Ecto neural progenitor cell (in vitro differentiated cells): Measurements from ENCODE around the gene ADAM22.
A peak's percentile ranks its signal among the peaks of the same experiment; 100 is the strongest.
"Not testable (repeated sequence)": the region's sequence is repeated elsewhere in the genome, so short reads cannot be mapped to it uniquely, and the experiment has no call there.

Experiments used
- DNase-seq: peaks from one replicate; pipeline ENCODE4 v3.0.0-alpha.2; 2018; ENCODE audit warnings: low spot score

Gene ADAM22, protein sequence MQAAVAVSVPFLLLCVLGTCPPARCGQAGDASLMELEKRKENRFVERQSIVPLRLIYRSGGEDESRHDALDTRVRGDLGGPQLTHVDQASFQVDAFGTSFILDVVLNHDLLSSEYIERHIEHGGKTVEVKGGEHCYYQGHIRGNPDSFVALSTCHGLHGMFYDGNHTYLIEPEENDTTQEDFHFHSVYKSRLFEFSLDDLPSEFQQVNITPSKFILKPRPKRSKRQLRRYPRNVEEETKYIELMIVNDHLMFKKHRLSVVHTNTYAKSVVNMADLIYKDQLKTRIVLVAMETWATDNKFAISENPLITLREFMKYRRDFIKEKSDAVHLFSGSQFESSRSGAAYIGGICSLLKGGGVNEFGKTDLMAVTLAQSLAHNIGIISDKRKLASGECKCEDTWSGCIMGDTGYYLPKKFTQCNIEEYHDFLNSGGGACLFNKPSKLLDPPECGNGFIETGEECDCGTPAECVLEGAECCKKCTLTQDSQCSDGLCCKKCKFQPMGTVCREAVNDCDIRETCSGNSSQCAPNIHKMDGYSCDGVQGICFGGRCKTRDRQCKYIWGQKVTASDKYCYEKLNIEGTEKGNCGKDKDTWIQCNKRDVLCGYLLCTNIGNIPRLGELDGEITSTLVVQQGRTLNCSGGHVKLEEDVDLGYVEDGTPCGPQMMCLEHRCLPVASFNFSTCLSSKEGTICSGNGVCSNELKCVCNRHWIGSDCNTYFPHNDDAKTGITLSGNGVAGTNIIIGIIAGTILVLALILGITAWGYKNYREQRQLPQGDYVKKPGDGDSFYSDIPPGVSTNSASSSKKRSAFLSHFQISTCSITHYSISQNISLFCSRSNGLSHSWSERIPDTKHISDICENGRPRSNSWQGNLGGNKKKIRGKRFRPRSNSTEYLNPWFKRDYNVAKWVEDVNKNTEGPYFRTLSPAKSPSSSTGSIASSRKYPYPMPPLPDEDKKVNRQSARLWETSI

DNA sequence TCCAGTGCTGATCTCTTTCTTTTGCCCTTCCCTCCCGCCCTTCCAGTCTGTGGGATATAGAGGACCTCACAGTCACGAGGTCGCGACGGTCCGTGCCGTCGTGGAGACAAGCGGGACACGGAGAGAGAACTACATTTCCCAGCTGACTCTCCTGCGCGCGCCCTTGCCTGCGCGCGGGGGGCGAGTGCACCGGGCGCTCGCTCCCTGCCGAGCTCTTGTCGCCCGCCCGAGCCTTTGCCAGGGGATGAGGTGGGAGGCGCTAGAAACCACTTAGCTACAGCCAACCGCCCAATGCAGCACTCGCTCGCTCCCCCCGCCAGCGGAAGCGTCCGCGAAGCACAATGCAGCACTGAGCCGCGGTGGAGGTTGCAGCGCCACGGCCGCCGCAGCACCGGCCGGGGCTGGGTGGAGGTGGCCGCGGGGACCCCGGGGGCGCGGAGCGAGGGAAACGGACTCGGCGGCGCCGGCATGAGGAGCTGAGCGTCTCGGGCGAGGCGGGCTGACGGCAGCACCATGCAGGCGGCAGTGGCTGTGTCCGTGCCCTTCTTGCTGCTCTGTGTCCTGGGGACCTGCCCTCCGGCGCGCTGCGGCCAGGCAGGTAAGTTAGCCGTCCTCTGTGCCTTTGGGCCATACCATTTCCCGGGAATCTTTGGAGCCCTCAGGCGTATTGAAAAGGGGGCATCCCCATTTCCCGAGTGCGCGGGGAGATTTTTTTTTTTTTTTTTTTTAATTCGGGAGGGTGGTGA, at the start of gene ADAM22:
Gene ADAM22, plus strand, starts transcription at position 299 of the 746 bp plus-strand sequence. Its CDS starts 215 bp downstream, at position 514.
- DNase-seq: peak; percentile 91

DNA sequence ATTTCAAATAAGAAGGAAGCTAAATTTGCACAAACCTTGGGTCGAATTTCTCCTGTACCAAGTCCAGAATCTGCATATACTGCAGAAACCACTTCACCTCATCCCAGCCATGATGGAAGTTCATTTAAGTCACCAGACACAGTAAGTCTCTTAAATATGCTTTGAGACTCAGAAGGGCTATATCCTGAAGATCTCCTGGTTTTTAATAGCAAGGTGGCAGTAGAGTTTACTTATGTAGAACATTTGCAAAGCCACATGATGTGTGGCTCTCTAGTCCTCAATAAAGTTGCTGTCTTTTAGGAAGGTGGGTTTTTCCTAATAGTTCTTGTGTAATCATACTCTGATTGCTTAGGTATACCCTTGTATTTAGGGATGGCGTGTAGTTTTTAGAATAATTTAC, 49.0 kb upstream of the ADAM22 start:
- DNase-seq: no peak

- no peak for DNase-seq
These were observed 47.2 kb upstream of the ADAM22 start for GRCh38 chr7:87886875-87887274.

GRCh38 chr7:87895363-87895762, 38.7 kb upstream of the ADAM22 start:
- DNase-seq: no peak

- DNase-seq: no peak
These were observed 34.8 kb upstream of the ADAM22 start for GRCh38 chr7:87899255-87899654.

DNA sequence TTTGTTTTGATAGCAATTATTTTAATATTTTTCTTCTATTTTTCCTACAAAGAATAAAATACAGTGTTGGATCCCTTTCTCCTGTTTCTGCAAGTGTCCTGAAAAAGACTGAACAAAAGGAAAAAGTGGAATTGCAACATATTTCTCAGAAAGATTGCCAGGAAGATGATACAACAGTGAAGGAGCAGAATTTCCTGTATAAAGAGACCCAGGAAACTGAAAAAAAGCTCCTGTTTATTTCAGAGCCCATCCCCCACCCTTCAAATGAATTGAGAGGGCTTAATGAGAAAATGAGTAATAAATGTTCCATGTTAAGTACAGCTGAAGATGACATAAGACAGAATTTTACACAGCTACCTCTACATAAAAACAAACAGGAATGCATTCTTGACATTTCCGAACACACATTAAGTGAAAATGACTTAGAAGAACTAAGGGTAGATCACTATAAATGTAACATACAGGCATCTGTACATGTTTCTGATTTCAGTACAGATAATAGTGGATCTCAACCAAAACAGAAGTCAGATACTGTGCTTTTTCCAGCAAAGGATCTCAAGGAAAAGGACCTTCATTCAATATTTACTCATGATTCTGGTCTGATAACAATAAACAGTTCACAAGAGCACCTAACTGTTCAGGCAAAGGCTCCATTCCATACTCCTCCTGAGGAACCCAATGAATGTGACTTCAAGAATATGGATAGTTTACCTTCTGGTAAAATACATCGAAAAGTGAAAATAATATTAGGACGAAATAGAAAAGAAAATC, 26.7 kb upstream of the ADAM22 start:
- not testable (repeated sequence) for DNase-seq

DNA sequence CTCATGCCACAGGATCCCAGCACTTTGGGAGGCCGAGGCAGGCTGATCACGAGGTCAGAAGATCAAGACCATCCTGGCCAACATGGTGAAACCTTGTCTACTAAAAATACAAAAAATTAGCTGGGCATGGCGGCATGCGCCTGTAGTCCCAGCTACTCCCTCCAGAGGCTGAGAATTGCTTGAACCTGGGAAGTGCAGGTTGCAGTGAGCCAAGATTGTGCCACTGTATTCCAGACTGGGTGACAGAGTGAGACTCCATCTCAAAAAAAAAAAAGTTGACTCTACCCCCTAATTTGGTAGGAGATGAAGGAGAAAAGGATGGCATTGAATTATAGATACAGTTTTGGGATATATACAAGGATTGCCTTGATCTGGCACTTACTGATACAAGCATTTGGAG, 25.2 kb upstream of the ADAM22 start:
- DNase-seq: not testable (repeated sequence)

GRCh38 chr7:87912121-87912520, 21.9 kb upstream of the ADAM22 start:
- no peak for DNase-seq

GRCh38 chr7:87918740-87919139, 15.3 kb upstream of the ADAM22 start:
- DNase-seq: no peak

DNA sequence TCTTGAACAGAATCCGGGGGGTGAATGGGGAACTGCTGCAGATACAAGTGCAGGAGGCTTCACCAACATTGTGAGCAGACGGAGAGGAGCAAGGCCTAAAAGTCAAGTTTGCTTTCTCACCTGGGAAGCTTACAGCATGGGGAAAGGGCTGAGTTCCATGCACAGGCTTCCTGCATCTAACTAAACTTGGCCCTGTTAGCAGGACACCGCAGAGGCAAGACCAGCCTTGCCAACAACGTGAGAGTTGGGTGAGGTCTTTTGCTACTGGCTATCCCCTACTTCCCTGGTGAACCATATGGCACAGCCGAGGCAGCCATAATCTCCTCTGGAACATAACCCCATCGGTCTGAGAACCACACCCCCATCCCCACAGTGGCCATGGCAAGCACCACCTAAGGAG, 14.2 kb upstream of the ADAM22 start:
- DNase-seq: no peak

- no peak for DNase-seq
These were observed 13.5 kb upstream of the ADAM22 start for GRCh38 chr7:87920578-87920977.

DNA sequence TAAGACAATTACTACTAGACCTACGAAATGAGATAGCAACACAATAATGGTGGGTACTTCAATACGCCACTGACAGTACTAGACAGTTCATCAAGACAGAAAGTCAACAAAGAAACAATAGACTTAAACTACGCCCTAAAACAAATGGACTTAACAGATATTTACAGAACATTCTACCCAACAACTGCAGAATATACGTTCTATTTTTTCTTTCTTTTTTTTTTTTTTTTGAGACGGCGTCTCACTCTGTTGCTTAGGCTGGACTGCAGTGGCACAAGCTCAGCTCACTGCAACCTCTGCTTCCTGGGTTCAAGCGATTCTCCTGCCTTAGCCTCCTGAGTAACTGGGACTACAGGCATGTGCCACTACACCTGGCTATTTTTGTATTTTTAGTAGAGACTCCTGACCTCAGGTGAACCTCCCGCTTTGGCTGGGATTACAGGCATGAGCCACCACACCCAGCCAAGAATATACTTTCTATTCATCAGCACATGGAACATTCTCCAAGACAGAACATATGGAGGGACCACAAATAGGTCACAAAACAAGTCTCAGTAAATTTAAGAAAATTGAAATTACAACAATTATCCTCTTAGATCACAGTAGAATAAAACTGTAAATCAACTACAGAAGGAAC, 11.2 kb upstream of the ADAM22 start:
- DNase-seq: not testable (repeated sequence)

DNA sequence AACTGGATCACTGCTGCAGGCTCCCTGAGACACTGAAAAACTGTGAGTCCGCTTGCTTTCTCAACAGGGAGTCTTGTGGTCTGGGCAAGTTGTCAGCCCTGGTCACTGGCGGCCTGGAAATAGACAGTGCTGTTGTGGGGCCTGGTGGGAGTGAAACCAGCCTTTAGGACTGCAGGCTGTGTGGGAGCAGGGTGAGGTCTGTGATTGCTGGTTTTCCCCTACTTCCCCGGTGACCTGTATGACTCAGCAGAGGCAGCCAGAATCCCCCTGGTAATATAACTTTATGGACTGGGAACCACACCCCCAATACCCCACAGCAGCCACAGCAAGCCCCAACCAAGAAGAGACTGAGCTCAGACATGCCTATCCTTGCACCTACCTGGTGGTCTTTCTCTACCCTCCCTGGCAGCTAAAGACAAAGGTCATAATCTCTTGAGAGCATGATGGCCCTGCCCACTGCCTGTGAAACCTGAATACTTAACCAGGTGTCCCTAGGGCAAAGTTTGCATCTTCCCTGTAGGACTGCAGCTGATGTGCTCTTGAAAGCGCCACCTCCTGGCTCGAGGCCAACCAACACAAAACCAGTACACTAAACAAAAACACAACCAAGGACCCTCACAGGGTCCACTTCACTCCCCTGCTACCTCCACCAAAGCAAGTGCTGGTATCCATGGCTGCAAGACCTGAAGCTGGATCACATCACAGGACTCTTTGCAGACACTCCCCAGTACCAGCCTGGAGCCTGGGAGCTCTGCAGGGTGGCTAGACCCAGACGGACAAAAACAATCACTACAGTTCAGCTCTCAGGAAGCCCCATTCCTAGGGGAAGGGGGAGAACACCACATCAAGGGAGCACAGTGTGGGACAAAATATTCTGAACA, 7.2 kb upstream of the ADAM22 start:
- DNase-seq: peak; percentile 56

- no peak for DNase-seq
These were observed 472 bp upstream of the ADAM22 start for GRCh38 chr7:87933605-87933952.

DNA sequence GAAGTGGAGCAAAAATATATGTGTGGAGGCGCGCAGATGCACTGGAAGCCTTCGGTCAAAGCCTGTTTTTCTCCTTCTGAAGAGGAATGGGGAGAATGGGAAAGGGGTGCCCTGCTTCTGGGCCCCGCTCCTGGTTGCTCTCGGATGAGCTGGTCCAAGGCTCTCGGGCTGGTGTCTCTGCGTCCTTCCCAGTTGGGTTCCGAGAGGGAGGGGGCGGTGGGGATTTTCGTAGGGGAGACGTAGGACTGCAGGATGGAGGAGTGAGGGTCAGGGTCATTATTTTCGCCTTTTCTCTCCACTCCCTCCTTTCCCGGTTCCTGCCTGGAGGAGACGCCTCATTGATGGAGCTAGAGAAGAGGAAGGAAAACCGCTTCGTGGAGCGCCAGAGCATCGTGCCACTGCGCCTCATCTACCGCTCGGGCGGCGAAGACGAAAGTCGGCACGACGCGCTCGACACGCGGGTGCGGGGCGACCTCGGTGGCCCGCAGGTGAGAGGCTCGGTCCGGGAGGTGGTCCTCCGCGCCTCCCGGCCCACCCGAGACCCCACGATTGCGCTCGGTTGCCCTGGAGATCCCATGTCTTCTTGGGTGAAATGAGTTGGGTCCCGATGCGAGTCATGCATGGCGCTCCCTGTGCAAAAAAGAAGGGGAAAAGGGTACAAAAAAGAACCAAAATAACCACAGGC, 790 bp downstream of the ADAM22 start:
- DNase-seq: peak; percentile 60

- no peak for DNase-seq
These were observed 1.3 kb downstream of the ADAM22 start for GRCh38 chr7:87935384-87935706.

DNA sequence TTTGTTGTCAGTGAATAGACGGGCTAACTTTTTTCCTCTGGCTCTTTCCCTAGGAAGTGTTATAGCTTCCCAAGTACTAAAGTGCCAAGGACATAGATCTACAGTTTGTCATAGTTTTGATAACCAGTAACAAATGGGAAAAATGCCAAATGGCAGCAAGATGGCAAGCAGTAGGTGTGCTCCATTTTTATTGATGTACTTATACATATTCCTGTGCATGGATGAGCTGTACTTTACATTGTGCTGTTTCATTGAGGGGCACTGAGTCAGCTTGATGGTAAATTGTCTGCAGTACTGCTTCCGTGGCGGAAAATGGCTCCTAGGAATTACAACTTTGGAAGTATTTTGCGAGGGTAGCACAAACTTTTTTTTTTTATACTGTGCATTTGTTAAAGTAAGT, 7.1 kb downstream of the ADAM22 start:
- DNase-seq: no peak

DNA sequence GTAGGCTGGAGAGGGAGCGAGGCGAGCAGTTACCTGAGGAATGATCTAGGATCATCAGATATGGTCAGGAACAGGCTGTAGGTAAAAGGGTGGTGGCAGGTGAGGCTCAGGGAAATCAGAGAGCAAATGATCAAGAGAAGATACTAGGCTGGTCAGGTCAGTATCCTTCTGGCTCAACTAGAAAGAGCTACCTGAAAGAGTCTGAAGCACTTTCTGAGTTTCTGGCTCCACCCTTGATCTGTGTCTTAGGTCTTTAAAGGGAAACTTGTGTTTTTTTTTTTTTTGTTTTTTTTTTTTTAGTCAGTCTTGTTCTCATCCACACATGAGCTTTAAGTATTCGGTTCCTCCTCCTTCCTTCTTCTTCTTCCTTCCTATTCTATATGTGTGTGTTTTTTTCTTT, 10.5 kb downstream of the ADAM22 start:
- DNase-seq: no peak

DNA sequence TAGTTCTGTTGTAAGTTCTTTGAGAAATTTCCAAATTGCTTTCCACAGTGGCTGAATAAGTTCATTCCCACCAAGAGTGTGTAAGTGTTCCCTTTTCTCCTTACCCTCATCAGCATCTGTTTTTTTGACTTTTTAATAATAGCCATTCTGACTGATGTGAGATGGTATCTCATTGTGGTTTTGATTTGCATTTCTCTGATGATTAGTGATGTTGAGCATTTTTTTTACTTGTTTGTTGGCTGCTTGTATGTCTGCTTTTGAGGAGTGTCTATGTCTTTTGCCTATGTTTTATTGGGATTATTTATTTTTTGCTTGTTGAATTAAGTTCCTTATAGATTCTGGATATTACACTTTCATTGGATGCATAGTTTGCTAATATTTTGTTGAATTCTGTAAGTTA, 11.9 kb downstream of the ADAM22 start:
- not testable (repeated sequence) for DNase-seq

DNA sequence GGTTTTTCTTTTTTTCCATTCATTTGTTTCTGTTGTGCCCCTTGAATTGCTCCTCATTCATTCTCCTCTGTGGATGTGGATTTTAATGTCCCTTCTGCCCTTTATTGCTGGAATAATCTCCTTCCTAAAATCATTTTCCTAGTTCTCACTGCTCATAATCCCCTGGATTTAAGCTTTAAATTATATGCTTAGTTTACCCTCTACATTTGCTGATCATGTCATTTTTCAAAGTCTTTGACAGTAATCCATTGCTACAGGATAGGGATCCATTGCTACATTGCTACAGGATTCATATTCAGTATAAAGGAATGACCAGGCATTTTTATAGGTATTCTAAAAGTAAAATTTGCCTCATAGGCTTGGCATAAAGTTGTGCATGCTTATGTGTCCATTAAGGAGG, 14.3 kb downstream of the ADAM22 start:
- no peak for DNase-seq
